ENCODE measurements around the gene C2CD3.
"Not testable (repeated sequence)": the region's sequence is repeated elsewhere in the genome, so short reads cannot be mapped to it uniquely, and the experiment has no call there.

The C2CD3 gene

DNA sequence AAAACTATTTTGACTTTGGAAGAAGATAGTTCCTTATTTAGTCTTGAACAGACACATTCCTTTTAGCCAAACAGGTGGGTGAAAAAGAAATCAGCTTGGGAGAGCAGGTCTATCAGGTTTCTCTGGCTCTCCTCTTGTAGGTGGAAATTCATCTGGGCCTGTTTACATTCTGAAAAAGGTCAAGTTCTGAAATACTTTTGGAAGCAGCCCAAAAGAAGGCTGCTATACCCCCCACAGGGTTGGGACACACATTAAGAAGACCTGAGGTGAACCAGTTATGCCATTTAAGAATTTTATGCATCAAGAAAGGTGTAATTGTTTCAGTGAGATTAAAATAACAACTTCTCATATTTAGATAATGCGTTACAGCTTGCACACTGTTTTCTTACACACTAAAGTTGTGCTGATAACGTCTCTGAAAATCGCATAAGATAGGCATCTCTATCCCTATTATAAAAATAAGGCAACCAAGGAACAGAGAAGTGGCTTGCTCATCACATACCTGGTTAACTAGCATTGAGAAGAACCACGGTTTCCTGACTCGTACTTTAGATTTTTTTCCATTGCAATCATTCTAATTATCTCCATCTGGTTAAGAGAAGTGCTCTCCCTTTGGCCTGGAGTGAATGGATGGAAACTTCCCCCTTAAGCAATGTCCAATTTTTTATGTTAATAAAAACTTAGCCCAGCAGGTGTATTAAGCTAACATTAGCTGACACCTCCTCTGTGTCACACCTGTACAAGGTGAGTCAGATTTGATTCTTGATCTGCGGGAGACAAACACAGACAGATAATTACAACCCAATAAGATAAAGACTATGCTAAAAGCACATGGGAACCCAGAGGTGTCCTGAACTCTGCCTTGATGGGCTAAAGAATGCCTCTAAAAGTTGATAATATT is 101.4 kb downstream of the C2CD3 start:
- no peak for DNase-seq (ENCODE audit: extremely low read depth in 1 of 2, low read depth in 1 of 2)

DNA sequence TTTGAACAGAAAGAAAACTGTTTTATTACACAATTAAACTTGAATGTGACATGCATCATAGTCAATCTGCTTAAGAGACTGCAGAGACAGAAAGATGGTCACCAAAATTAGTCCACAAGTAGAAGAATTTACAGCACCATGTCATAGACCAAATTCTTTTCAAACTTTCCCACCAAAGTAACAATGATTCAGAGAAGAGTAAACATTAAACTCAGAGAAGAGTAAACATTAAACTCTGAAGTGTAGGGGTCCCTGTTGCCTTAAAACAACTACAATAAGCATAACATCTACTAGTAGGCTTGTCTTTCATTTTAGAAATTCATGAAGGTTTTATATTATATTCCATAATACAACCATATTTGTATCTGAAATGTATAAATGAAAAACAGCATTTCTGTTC is 104.1 kb downstream of the C2CD3 start:
- DNase-seq (ENCODE audit: extremely low read depth in 1 of 2, low read depth in 1 of 2): not testable (repeated sequence)

DNA sequence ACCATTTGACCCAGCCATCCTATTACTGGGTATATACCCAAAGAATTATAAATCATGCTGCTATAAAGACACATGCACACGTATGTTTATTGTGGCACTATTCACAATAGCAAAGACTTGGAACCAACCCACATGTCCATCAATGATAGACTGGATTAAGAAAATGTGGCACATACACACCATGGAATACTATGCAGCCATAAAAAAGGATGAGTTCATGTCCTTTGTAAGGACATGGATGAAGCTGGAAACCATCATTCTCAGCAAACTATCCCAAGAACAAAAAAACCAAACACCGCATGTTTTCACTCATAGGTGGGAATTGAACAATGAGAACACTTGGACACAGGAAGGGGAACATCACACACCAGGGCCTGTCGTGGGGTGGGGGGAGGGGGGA is 105.3 kb downstream of the C2CD3 start:
- DNase-seq (ENCODE audit: extremely low read depth in 1 of 2, low read depth in 1 of 2): not testable (repeated sequence)

DNA sequence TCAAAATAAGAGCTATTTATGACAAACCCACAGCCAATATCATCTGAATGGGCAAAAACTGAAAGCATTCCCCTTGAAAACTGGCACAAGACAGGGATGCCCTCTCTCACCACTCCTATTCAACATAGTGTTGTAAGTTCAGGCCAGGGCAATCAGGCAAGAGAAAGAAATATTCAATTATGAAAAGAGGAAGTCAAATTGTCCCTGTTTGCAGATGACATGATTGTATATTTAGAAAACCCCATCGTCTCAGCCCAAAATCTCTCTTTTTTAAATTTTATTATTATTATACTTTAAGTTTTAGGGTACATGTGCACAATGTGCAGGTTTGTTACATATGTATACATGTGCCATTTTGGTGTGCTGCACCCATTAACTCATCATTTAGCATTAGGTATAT is 107.2 kb downstream of the C2CD3 start:
- not testable (repeated sequence) for DNase-seq (ENCODE audit: extremely low read depth in 1 of 2, low read depth in 1 of 2)

DNA sequence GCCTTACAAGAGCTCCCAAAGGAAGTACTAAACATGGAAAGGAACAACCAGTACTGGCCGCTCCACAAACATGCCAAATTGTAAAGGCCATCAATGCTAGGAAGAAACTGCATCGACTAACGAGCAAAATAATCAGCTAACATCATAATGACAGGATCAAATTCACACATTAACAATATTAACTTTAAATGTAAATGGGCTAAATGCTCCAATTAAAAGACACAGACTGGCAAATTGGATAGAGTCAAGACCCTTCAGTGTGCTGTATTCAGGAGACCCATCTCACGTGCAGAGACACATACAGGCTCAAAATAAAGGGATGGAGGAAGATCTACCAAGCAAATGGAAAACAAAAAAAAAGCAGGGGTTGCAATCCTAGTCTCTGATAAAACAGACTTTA is 109.2 kb downstream of the C2CD3 start:
- not testable (repeated sequence) for DNase-seq (ENCODE audit: extremely low read depth in 1 of 2, low read depth in 1 of 2)

DNA sequence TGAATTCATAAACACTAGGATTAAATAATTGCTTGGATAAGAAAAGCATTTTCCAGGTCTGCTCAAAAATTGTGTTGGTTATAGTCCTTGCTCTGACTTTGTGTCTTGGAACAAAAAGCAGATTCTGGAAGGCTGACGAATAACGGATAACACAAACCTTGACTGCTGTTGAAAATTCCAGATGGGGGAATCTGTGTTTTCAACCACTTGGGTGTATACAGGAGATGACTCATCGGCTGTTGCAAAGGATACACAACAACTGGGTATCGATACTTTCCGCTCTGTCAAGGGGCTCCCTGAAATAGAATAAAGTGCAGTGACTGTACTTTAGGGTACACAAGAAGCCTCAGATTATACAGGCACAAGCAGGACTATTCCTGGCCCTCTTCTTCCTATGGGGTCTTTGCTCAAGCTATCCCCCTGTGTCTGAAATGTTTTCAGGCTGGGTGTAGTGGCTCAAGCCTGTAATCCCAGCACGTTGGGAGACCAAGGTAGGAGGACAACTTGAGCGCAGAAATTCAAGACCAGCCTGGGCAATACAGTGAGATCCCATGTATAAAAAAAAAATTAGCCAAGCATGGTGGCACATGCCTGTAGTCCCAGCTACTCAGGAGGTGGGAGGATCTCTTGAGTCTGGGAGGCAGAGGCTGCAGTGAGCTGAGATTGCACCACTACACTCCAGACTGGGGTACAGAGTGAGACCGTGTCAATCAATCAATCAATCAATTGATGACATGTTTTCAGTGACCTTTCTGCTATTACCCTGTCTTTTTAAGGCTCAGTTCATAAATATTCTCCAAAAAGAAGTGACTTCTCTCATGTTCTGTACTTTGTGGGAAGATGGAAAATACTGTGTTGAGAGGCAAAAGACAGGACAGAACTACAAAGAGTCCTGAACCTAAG is 113.3 kb downstream of the C2CD3 start:
- no peak for DNase-seq (ENCODE audit: extremely low read depth in 1 of 2, low read depth in 1 of 2)

DNA sequence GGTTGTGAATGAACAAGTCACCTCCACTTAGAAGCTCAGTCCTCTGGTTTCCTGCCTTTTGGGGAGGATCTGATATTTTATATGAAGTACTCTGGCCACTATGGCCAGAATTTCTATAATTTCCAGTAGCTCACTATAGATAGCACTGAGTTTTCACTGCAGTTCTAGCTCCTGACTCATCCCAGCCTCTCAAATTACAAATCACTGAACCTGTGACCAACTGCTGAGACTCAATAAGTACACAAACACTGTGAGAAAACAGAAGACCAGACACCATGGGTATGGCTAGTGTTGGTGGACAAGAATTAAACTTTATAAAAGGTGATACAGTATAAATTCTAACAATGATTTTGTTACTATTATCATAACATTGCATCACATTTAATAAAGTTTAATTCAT is 114.9 kb downstream of the C2CD3 start:
- no peak for DNase-seq (ENCODE audit: extremely low read depth in 1 of 2, low read depth in 1 of 2)

DNA sequence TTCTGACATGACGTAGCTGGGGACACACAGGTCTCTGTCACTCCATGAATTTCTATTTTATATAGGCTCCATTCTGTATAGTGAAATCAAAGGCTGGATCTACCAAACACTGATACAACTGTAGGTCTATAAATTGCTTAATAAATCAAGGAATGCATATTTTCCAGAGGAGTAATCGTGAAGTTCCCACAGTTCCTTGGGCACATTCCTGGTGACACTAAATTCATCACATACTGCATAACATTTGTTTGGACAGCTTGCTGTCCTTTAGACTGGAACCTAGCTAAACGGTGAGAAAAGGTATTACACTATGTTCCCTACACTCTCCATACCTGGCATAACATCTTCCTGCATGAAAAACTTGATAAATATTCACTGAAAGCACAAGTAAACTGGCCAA is 120.3 kb downstream of the C2CD3 start:
- DNase-seq (ENCODE audit: extremely low read depth in 1 of 2, low read depth in 1 of 2): no peak

DNA sequence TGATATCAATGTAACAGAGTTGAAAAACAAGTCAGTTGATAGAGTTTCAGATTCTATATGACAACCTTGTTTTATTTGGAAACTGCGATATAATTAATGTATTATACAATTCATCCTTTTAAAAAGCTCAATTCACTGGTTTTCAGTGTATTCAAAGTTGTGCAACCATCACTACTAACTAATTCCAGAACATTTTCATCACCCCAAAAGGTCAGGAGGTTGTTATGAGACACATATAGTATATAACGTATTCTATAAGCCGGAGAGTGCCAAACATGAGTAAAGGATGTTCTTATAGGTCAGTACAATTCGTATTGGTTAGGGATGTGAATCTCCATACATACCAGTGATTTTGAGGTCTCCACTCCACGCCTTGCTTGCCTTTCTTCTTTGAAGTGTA is 121.8 kb downstream of the C2CD3 start:
- DNase-seq (ENCODE audit: extremely low read depth in 1 of 2, low read depth in 1 of 2): no peak

DNA sequence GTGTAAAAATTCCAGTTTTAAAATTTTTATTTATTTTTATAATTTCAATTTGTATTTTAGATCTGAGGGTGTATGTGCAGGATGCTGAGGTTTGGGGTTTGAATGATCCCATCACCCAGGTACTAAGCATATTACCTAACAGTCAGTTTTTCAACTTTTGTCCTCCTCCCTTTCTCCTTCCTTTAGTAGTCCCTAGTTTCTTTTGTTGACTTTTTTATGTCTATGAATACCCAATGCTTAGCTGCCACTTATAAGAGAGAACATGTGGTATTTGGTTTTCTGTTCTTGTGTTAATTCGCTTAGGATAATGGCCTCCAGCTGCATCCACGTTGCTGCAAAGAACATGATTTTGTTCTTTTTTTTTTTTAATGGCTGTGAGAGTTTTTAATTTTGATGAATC is 126.3 kb downstream of the C2CD3 start:
- no peak for DNase-seq (ENCODE audit: extremely low read depth in 1 of 2, low read depth in 1 of 2)

DNA sequence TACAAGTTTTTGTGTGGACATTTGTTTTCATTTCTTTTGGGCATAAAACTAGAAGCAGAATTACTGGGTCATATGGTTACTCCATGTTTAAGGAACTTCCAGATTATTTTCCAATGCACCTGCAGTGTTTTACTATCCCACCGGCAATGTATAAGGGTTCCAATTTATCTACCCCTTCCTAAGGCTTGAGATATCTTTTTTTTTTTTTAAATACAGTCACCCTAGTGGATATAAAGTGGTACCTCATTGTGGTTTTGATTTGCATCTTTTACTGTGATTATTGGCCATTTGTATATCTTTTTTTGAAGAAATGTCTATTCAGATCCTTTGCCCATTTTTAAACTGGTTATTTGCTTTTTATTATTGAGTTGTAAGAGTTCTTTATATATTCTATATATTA is 127.4 kb downstream of the C2CD3 start:
- no peak for DNase-seq (ENCODE audit: extremely low read depth in 1 of 2, low read depth in 1 of 2)

DNA sequence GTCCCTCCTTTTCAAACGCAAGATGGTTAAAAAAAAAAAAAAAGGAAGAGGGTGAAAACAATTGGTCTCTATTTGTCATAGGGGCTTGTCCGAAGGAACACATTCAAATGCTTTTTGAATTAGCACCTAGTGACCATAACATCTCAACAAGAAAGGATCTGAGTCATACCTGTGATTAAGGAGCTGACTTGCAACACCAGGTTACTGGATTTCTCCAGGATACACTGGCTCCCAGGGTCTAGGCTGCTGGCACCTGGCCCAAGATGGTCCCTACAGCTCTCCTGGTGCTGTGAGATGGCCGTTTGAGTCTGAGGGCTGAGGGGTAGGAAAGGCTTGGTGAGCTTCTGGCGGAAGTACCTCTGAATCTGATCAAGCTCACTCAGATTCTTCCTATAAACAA is 133.5 kb downstream of the C2CD3 start:
- DNase-seq (ENCODE audit: extremely low read depth in 1 of 2, low read depth in 1 of 2): no peak

DNA sequence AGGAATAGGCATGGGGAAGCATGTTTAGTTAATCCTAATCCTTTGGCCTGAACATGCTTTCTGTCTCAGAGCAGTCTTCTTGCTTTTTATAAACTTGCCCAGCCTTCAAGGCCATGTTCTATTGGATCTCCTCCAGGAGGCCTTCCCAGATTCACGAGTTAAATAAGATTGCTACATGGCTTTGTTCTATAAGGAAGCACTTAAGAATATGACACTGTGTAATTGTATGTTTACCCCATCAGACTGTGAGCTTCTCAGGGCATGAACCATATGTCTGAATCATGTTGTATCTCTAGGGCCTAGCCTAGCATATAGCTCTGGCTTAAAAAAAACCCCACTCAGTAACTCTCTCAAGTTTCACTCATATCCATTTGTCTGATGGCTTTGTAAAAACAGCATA is 135.5 kb downstream of the C2CD3 start:
- DNase-seq (ENCODE audit: extremely low read depth in 1 of 2, low read depth in 1 of 2): no peak

DNA sequence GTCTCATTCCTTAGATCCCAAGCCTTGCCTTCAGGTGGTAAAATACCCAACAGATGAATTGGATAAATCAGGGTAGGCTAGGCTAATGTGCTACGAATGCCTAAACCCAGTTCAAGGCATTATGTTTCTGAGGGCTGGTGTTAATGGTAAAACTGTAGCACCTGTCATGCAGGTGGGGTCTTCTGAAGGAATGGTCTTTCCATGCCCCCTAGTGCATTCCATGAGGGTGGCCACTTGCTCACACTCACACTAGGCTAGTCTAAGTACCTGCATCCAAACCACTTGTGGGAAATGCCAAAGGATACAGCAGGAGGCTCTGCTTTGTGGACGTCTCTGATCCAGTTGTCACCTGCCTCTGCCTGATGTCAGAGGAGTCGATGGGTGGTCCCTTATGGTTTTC is 137.8 kb downstream of the C2CD3 start:
- DNase-seq (ENCODE audit: extremely low read depth in 1 of 2, low read depth in 1 of 2): no peak

DNA sequence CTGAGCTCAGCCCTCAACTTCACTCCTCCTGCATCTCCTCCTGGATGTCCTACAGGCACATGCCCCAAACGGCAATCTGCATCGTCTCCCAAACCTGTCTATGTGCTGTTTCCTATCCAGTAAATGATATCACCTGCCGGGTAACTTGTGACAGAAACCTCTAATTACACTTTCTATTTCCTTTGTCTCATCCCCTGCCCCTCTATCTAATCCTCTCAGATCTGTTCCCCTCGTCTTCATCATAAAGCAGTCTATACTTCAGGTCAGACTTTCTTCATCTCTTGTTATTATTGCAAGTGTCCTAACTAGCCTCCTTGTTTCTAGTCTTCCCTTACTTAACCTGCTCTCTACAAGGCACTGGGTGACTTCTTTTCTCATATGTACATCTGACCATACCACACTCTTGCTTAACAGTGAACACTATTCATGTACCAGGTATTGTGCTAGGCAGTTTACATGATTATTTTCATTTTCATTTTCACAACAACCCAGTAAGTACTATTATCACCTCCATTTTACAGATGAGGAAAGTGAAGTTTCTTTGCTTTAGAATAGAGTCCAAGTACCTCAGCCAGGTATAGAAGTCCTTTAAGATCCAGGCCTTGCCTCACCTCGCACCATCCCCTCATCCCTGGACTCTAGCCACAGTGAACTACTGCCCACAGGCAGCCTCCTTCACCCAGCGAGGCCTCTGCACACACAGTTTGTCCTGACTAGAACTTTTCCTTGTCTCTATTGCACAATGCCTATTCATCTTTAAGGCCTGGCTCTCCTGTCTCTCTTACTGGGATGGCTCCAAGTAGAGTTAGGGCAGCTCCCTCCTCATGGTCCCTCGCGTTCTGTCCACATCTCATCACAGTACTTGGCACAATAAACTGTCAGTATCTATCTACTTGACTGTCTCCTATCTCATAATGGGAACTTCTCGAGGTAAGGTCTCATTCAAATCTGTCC is 139.8 kb downstream of the C2CD3 start:
- DNase-seq (ENCODE audit: extremely low read depth in 1 of 2, low read depth in 1 of 2): no peak

DNA sequence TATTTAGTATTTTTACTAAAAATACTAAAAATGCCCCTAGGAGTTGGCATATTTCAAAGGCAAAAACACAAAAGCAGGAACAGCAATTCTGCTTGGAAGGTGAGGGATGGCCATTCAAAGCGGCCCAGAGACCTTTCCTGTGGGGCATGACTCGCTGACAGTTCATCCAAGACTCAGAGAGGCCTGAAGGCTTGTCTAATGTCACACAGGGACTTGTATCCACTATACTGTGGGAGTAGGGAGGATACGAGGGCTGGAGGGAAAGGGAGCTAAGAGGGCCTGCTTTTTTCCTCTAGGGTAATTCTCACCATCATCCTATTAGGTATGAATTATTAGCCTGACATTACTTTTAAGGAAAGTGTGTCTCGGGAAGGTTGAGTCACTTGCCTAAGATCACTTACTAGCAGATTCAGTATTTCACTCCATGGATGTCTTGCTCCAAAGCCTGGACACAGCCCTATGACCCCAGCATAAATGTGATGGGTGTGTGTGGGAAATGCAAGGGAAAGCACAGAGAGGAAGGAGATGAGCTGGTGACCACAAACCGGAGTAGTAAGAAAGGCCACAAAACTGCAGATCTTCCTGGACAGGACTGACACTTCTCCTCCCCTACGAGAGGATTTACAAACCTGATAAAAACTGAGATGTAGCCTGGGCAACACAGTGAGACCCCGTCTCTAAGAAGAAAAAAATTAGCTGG is 145.2 kb downstream of the C2CD3 start:
- DNase-seq (ENCODE audit: extremely low read depth in 1 of 2, low read depth in 1 of 2): no peak

DNA sequence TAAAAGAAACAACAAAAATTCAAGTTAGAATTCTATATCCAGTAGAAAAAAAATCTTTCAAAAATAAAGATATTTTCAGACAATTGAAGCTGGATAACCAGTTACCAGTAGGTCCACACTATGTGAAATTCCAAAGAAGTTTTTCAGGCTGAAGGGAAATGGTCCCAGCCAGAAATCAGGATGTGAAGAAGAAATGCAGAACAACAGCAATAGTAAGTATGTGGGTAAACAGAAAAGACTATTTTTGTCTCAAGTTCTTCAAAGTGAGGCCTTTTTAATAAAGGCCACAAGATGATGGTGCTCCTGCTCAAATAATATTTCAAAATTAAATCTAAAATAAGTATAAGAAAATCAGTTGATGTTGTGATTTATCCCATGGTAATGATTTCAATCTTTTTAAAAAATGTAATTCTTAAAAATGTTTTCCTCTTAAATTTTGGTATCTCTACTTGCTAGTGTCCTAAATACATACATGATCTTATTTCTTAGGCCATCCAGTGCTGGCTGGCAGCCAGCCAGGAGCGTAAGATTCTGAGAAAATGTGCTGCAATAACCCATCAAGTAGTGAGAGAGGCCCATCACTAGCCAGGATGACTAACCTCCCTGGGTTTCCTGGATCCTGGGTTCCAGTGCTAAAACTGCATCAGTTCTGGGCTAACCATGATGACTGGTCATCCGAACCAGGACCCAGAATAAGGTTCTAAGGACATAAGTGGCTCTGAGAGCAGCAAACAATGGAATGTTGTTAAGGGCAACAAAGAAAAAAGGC is 146.4 kb downstream of the C2CD3 start:
- no peak for DNase-seq (ENCODE audit: extremely low read depth in 1 of 2, low read depth in 1 of 2)

DNA sequence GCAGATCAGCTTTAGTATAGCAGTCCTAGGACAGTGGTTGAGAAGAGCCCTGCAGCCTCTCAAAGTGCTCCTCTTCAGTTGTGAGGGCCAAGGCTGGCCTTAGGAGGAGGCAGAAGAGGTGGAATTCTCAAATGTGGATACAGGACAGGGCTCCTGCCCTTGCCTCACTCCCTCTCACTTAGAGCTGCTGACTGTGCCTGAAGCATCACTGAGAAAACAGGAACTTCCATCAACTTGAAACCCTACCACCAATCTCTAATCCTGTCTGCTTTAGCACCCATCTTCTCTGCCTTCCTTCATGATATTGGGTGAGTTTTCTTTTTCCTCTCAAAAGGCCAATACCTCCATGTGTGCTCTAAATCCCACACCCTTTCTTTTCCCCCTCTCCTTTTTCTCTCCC is 147.5 kb downstream of the C2CD3 start:
- no peak for DNase-seq (ENCODE audit: extremely low read depth in 1 of 2, low read depth in 1 of 2)

DNA sequence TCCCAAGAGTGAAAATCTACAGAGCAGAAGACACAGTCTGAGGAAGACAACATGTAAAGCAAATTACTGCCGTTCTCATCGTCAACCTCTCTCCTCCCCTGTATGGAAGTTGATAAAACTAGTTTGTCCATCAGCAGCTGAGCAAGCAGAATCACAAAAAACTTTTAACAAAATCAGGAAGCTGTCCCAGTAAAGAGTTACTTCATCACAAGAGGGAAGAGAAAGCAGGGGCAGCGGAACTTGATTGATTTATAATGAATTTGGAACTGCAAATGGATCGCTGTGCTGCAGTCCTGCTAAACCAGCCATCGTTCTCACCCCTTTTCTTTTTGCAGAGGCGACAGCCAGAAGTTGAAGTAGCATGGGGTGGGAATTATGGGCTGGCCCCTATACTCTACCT is 148.3 kb downstream of the C2CD3 start:
- DNase-seq (ENCODE audit: extremely low read depth in 1 of 2, low read depth in 1 of 2): no peak

Measured in activated CD8-positive, alpha-beta memory T cell treated with anti-CD3 and anti-CD28 coated beads for 1 hour (primary cell).